WTC11 (cell line): Measurements from ENCODE around the gene C1orf56. TPM values are rescaled to one million over a fixed set of nuclear protein-coding genes. Genes with fewer than 3 reads are reported as not detected.
A peak's percentile ranks its signal among the peaks of the same experiment; 100 is the strongest.

Experiments
- ATF1 ChIP-seq: sonication (generic); formaldehyde crosslinking; IDR thresholded peaks from 2 replicates; pipeline ENCODE4 v1.8.1; 2023; ENCODE audit warnings: mild to moderate bottlenecking, moderate library complexity, missing genetic modification reagents
- CREM ChIP-seq: sonication (generic); formaldehyde crosslinking; IDR thresholded peaks from 2 replicates; pipeline ENCODE4 v1.8.1; 2022; ENCODE audit warnings: mild to moderate bottlenecking, missing genetic modification reagents, moderate library complexity
- FOXP1 ChIP-seq: sonication (generic); formaldehyde crosslinking; IDR thresholded peaks from 2 replicates; pipeline ENCODE4 v1.8.0; 2022; ENCODE audit warnings: missing genetic modification reagents, mild to moderate bottlenecking, moderate library complexity, borderline replicate concordance
- HMGA2 ChIP-seq: fragments of 250-450 bp; sonication (Bioruptor Pico); IDR thresholded peaks from 2 replicates; pipeline ENCODE4 v1.4.0; 2021; ENCODE audit warnings: mild to moderate bottlenecking, moderate library complexity
- NFATC4 ChIP-seq: fragments of 250-450 bp; sonication (Bioruptor Pico); IDR thresholded peaks from 2 replicates; pipeline ENCODE4 v1.9.0; 2021; ENCODE audit warnings: mild to moderate bottlenecking
- NFE2L1 ChIP-seq: sonication (generic); formaldehyde crosslinking; IDR thresholded peaks from 2 replicates; pipeline ENCODE4 v1.8.1; 2023; ENCODE audit warnings: missing genetic modification reagents
- OVOL2 ChIP-seq: fragments of 250-450 bp; sonication (Bioruptor Pico); IDR thresholded peaks from 2 replicates; pipeline ENCODE4 v1.9.0; 2021; ENCODE audit warnings: mild to moderate bottlenecking, borderline replicate concordance
- TEAD4 ChIP-seq: sonication (generic); formaldehyde crosslinking; IDR thresholded peaks from 2 replicates; pipeline ENCODE4 v1.8.0; 2022; ENCODE audit warnings: mild to moderate bottlenecking, missing genetic modification reagents
- ZBTB21 ChIP-seq: sonication (generic); formaldehyde crosslinking; IDR thresholded peaks from 2 replicates; pipeline ENCODE4 v1.8.1; 2023; ENCODE audit warnings: mild to moderate bottlenecking, missing genetic modification reagents, borderline replicate concordance
- ZNF138 ChIP-seq: sonication (generic); formaldehyde crosslinking; conservative IDR thresholded peaks from 2 replicates; pipeline ENCODE4 v1.8.1; 2022; ENCODE audit warnings: mild to moderate bottlenecking, moderate library complexity, missing genetic modification reagents
- ZNF317 ChIP-seq: sonication (generic); formaldehyde crosslinking; IDR thresholded peaks from 2 replicates; pipeline ENCODE4 v1.8.1; 2023; ENCODE audit warnings: low read depth, mild to moderate bottlenecking, moderate library complexity, missing genetic modification reagents, borderline replicate concordance
- ZNF396 ChIP-seq: fragments of 250-450 bp; sonication (Bioruptor Pico); IDR thresholded peaks from 2 replicates; pipeline ENCODE4 v1.8.0; 2021; ENCODE audit warnings: mild to moderate bottlenecking, moderate library complexity, borderline replicate concordance
- ZNF416 ChIP-seq: fragments of 250-450 bp; sonication (Bioruptor Pico); IDR thresholded peaks from 2 replicates; pipeline ENCODE4 v1.9.0; 2021; ENCODE audit warnings: mild to moderate bottlenecking, inconsistent platforms
- ZNF423 ChIP-seq: fragments of 250-450 bp; sonication (Bioruptor Pico); IDR thresholded peaks from 2 replicates; pipeline ENCODE4 v2.1.2; 2022; ENCODE audit warnings: mild to moderate bottlenecking, moderate library complexity
- total RNA-seq: library from RNA; stranded (reverse); gene quantifications from 3 replicates; pipeline ENCODE4 v1.2.3, GENCODE V29; 2021
- TF ChIP-seq, protein P1 (sequence below): sonication (generic); formaldehyde crosslinking; IDR thresholded peaks from 2 replicates; pipeline ENCODE4 v1.8.1; 2022; ENCODE audit warnings: mild to moderate bottlenecking, moderate library complexity, missing genetic modification reagents
- TF ChIP-seq, protein P2 (sequence below): sonication (generic); formaldehyde crosslinking; IDR thresholded peaks from 2 replicates; pipeline ENCODE4 v1.8.1; 2022; ENCODE audit warnings: mild to moderate bottlenecking, missing genetic modification reagents, moderate library complexity, borderline replicate concordance
- TF ChIP-seq, protein P3 (sequence below): sonication (generic); formaldehyde crosslinking; IDR thresholded peaks from 2 replicates; pipeline ENCODE4 v1.8.1; 2022; ENCODE audit warnings: low read depth, mild to moderate bottlenecking, moderate library complexity, missing genetic modification reagents, borderline replicate concordance
- TF ChIP-seq, protein P4 (sequence below): fragments of 250-450 bp; sonication (Bioruptor Pico); IDR thresholded peaks from 2 replicates; pipeline ENCODE4 v1.8.0; 2021; ENCODE audit warnings: mild to moderate bottlenecking
- TF ChIP-seq, protein P5 (sequence below): sonication (generic); formaldehyde crosslinking; conservative IDR thresholded peaks from 2 replicates; pipeline ENCODE4 v1.8.1; 2023; ENCODE audit warnings: mild to moderate bottlenecking, low read depth, missing genetic modification reagents, moderate library complexity
- TF ChIP-seq, protein P6 (sequence below): sonication (generic); formaldehyde crosslinking; IDR thresholded peaks from 2 replicates; pipeline ENCODE4 v1.8.0; 2023; ENCODE audit warnings: missing genetic modification reagents, mild to moderate bottlenecking, borderline replicate concordance
- TF ChIP-seq, protein P7 (sequence below): sonication (generic); formaldehyde crosslinking; IDR thresholded peaks from 2 replicates; pipeline ENCODE4 v1.8.1; 2023; ENCODE audit warnings: mild to moderate bottlenecking, moderate library complexity, missing genetic modification reagents
- TF ChIP-seq, protein P8 (sequence below): sonication (generic); formaldehyde crosslinking; IDR thresholded peaks from 2 replicates; pipeline ENCODE4 v1.8.0; 2022; ENCODE audit warnings: mild to moderate bottlenecking, missing genetic modification reagents

C1orf56 gene
- total RNA-seq, 1 experiment from 2014 or later, result 2.9 TPM

DNA sequence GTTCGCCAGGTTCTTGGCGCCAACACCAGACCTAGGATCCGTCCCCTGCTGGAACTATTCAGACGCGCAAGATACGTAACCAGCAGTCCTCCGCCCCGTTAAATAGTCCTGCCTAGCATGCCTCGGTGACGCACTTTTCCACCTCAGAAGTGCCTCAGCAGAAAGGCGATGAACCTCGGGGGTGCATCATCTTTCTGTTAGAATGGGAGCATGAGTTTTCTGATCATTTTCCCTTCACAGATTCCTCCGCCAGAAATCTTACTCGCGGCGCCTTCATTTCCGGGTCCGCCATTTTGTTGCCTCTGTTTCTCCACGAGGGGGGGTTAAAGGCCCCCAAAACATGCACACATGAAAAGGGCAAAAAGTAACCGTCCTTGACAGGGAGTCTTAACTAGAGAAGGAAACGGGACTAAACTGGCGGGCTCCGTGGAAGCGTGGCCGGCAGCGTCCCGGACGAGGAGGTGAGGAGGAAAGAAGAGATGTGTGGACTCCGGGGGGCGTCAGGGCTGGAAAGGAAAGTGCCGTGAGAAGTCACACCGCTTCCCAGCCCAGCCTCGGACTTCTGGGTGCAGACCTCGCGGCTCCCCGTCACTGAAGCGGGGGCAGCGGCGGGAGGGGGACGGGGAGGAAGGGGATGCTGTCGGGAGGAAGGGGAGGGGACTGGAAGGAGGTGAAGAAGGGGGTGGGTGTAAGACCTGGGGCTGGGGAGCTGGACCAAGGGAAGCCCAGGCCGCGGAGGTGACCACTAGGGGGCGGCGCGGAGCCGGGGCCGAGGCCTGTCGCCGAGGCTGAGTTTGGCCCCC is 23.1 kb downstream of the C1orf56 start, which contains the start of gene GABPB2 (continued):
- TF ChIP-seq, protein P1, sequence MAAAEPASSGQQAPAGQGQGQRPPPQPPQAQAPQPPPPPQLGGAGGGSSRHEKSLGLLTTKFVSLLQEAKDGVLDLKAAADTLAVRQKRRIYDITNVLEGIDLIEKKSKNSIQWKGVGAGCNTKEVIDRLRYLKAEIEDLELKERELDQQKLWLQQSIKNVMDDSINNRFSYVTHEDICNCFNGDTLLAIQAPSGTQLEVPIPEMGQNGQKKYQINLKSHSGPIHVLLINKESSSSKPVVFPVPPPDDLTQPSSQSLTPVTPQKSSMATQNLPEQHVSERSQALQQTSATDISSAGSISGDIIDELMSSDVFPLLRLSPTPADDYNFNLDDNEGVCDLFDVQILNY (CRISPR knock-in tag), result peak; percentile 85; the same call in 1 of the 2 replicates
- TF ChIP-seq, protein P2, sequence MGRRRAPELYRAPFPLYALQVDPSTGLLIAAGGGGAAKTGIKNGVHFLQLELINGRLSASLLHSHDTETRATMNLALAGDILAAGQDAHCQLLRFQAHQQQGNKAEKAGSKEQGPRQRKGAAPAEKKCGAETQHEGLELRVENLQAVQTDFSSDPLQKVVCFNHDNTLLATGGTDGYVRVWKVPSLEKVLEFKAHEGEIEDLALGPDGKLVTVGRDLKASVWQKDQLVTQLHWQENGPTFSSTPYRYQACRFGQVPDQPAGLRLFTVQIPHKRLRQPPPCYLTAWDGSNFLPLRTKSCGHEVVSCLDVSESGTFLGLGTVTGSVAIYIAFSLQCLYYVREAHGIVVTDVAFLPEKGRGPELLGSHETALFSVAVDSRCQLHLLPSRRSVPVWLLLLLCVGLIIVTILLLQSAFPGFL (CRISPR knock-in tag), result no peak
- TF ChIP-seq, protein P3, sequence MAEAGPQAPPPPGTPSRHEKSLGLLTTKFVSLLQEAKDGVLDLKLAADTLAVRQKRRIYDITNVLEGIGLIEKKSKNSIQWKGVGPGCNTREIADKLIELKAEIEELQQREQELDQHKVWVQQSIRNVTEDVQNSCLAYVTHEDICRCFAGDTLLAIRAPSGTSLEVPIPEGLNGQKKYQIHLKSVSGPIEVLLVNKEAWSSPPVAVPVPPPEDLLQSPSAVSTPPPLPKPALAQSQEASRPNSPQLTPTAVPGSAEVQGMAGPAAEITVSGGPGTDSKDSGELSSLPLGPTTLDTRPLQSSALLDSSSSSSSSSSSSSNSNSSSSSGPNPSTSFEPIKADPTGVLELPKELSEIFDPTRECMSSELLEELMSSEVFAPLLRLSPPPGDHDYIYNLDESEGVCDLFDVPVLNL, result peak; percentile 84; the same call in 1 of the 2 replicates
- TF ChIP-seq FOXP1 (CRISPR knock-in tag), result peak; percentile 82; the same call in 1 of the 2 replicates
- TF ChIP-seq, protein P4, sequence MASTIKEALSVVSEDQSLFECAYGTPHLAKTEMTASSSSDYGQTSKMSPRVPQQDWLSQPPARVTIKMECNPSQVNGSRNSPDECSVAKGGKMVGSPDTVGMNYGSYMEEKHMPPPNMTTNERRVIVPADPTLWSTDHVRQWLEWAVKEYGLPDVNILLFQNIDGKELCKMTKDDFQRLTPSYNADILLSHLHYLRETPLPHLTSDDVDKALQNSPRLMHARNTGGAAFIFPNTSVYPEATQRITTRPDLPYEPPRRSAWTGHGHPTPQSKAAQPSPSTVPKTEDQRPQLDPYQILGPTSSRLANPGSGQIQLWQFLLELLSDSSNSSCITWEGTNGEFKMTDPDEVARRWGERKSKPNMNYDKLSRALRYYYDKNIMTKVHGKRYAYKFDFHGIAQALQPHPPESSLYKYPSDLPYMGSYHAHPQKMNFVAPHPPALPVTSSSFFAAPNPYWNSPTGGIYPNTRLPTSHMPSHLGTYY (CRISPR knock-in tag), result no peak
- TF ChIP-seq, protein P5, sequence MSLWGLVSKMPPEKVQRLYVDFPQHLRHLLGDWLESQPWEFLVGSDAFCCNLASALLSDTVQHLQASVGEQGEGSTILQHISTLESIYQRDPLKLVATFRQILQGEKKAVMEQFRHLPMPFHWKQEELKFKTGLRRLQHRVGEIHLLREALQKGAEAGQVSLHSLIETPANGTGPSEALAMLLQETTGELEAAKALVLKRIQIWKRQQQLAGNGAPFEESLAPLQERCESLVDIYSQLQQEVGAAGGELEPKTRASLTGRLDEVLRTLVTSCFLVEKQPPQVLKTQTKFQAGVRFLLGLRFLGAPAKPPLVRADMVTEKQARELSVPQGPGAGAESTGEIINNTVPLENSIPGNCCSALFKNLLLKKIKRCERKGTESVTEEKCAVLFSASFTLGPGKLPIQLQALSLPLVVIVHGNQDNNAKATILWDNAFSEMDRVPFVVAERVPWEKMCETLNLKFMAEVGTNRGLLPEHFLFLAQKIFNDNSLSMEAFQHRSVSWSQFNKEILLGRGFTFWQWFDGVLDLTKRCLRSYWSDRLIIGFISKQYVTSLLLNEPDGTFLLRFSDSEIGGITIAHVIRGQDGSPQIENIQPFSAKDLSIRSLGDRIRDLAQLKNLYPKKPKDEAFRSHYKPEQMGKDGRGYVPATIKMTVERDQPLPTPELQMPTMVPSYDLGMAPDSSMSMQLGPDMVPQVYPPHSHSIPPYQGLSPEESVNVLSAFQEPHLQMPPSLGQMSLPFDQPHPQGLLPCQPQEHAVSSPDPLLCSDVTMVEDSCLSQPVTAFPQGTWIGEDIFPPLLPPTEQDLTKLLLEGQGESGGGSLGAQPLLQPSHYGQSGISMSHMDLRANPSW (CRISPR knock-in tag), result no peak
- TF ChIP-seq CREM (CRISPR knock-in tag), result peak; percentile 86; the same call in 1 of the 2 replicates
- no peak for TF ChIP-seq ZNF317 (CRISPR knock-in tag)
- TF ChIP-seq ZNF396 (CRISPR knock-in tag), result no peak
- no peak; the same call in 1 of the 2 replicates for TF ChIP-seq HMGA2 (CRISPR knock-in tag)
- peak; percentile 66; the same call in 1 of the 2 replicates for TF ChIP-seq NFE2L1 (CRISPR knock-in tag)
- TF ChIP-seq TEAD4 (CRISPR knock-in tag), result 0 out of 2 replicates have a peak, but pooled peaks have one; percentile 10
- TF ChIP-seq ZNF416, result no peak
- no peak for TF ChIP-seq NFATC4 (CRISPR knock-in tag)
- TF ChIP-seq, protein P6, sequence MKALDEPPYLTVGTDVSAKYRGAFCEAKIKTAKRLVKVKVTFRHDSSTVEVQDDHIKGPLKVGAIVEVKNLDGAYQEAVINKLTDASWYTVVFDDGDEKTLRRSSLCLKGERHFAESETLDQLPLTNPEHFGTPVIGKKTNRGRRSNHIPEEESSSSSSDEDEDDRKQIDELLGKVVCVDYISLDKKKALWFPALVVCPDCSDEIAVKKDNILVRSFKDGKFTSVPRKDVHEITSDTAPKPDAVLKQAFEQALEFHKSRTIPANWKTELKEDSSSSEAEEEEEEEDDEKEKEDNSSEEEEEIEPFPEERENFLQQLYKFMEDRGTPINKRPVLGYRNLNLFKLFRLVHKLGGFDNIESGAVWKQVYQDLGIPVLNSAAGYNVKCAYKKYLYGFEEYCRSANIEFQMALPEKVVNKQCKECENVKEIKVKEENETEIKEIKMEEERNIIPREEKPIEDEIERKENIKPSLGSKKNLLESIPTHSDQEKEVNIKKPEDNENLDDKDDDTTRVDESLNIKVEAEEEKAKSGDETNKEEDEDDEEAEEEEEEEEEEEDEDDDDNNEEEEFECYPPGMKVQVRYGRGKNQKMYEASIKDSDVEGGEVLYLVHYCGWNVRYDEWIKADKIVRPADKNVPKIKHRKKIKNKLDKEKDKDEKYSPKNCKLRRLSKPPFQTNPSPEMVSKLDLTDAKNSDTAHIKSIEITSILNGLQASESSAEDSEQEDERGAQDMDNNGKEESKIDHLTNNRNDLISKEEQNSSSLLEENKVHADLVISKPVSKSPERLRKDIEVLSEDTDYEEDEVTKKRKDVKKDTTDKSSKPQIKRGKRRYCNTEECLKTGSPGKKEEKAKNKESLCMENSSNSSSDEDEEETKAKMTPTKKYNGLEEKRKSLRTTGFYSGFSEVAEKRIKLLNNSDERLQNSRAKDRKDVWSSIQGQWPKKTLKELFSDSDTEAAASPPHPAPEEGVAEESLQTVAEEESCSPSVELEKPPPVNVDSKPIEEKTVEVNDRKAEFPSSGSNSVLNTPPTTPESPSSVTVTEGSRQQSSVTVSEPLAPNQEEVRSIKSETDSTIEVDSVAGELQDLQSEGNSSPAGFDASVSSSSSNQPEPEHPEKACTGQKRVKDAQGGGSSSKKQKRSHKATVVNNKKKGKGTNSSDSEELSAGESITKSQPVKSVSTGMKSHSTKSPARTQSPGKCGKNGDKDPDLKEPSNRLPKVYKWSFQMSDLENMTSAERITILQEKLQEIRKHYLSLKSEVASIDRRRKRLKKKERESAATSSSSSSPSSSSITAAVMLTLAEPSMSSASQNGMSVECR, result peak; percentile 59; the same call in 1 of the 2 replicates
- TF ChIP-seq, protein P7, sequence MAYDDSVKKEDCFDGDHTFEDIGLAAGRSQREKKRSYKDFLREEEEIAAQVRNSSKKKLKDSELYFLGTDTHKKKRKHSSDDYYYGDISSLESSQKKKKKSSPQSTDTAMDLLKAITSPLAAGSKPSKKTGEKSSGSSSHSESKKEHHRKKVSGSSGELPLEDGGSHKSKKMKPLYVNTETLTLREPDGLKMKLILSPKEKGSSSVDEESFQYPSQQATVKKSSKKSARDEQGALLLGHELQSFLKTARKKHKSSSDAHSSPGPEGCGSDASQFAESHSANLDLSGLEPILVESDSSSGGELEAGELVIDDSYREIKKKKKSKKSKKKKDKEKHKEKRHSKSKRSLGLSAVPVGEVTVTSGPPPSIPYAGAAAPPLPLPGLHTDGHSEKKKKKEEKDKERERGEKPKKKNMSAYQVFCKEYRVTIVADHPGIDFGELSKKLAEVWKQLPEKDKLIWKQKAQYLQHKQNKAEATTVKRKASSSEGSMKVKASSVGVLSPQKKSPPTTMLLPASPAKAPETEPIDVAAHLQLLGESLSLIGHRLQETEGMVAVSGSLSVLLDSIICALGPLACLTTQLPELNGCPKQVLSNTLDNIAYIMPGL (CRISPR knock-in tag), result peak; percentile 67
- TF ChIP-seq ZNF138 (CRISPR knock-in tag), result no peak
- TF ChIP-seq ZNF423 (CRISPR knock-in tag), result no peak
- TF ChIP-seq ZBTB21 (CRISPR knock-in tag), result no peak; the same call in 1 of the 2 replicates
- no peak for TF ChIP-seq OVOL2
- TF ChIP-seq, protein P8, sequence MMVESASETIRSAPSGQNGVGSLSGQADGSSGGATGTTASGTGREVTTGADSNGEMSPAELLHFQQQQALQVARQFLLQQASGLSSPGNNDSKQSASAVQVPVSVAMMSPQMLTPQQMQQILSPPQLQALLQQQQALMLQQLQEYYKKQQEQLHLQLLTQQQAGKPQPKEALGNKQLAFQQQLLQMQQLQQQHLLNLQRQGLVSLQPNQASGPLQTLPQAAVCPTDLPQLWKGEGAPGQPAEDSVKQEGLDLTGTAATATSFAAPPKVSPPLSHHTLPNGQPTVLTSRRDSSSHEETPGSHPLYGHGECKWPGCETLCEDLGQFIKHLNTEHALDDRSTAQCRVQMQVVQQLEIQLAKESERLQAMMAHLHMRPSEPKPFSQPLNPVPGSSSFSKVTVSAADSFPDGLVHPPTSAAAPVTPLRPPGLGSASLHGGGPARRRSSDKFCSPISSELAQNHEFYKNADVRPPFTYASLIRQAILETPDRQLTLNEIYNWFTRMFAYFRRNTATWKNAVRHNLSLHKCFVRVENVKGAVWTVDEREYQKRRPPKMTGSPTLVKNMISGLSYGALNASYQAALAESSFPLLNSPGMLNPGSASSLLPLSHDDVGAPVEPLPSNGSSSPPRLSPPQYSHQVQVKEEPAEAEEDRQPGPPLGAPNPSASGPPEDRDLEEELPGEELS (CRISPR knock-in tag), result no peak
- TF ChIP-seq ATF1, result 0 out of 2 replicates have a peak, but pooled peaks have one; percentile 49
